Ishikawa (cell line): ENCODE results near the gene MAPK4.

Experiments used
- CEBPB ChIP-seq: IDR thresholded peaks from 2 replicates; pipeline ENCODE4 v1.6.1; 2012
- CREB1 ChIP-seq: IDR thresholded peaks from 2 replicates; pipeline ENCODE4 v1.6.1; 2012; ENCODE audit warnings: low read depth
- EP300 ChIP-seq: IDR thresholded peaks from 2 replicates; pipeline ENCODE4 v1.6.1; 2012; ENCODE audit warnings: borderline replicate concordance
- FOXM1 ChIP-seq: IDR thresholded peaks from 2 replicates; pipeline ENCODE4 v1.6.1; 2012; ENCODE audit warnings: low read depth, borderline replicate concordance
- RAD21 ChIP-seq: IDR thresholded peaks from 2 replicates; pipeline ENCODE4 v1.6.1; 2012; ENCODE audit warnings: low read depth
- TAF1 ChIP-seq: IDR thresholded peaks from 2 replicates; pipeline ENCODE4 v1.6.1; 2012; ENCODE audit warnings: low read depth, mild to moderate bottlenecking
- YY1 ChIP-seq: IDR thresholded peaks from 2 replicates; pipeline ENCODE4 v1.6.1; 2012; ENCODE audit warnings: low read depth
- TF ChIP-seq, protein P1 (sequence below): IDR thresholded peaks from 2 replicates; pipeline ENCODE4 v1.6.1; 2012; ENCODE audit warnings: low read depth, mild to moderate bottlenecking

- TF ChIP-seq, protein P1, sequence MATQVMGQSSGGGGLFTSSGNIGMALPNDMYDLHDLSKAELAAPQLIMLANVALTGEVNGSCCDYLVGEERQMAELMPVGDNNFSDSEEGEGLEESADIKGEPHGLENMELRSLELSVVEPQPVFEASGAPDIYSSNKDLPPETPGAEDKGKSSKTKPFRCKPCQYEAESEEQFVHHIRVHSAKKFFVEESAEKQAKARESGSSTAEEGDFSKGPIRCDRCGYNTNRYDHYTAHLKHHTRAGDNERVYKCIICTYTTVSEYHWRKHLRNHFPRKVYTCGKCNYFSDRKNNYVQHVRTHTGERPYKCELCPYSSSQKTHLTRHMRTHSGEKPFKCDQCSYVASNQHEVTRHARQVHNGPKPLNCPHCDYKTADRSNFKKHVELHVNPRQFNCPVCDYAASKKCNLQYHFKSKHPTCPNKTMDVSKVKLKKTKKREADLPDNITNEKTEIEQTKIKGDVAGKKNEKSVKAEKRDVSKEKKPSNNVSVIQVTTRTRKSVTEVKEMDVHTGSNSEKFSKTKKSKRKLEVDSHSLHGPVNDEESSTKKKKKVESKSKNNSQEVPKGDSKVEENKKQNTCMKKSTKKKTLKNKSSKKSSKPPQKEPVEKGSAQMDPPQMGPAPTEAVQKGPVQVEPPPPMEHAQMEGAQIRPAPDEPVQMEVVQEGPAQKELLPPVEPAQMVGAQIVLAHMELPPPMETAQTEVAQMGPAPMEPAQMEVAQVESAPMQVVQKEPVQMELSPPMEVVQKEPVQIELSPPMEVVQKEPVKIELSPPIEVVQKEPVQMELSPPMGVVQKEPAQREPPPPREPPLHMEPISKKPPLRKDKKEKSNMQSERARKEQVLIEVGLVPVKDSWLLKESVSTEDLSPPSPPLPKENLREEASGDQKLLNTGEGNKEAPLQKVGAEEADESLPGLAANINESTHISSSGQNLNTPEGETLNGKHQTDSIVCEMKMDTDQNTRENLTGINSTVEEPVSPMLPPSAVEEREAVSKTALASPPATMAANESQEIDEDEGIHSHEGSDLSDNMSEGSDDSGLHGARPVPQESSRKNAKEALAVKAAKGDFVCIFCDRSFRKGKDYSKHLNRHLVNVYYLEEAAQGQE, result no peak
- no peak for TF ChIP-seq YY1
- TF ChIP-seq RAD21, result no peak
- no peak for TF ChIP-seq FOXM1
- no peak for TF ChIP-seq EP300
- no peak for TF ChIP-seq TAF1
- no peak for TF ChIP-seq CREB1
- no peak for TF ChIP-seq CEBPB
Measured at GRCh38 chr18:50700245-50701165, 140.6 kb downstream of the MAPK4 start.
